IPS-NIHi11 (cell line): Measurements from ENCODE around the gene RPL37A.
A peak's percentile ranks its signal among the peaks of the same experiment; 100 is the strongest.

Experiments
- DNase-seq: peaks from one replicate; pipeline ENCODE4 v3.0.0; 2012; ENCODE audit warnings: mixed read lengths, low spot score

The RPL37A gene

DNA sequence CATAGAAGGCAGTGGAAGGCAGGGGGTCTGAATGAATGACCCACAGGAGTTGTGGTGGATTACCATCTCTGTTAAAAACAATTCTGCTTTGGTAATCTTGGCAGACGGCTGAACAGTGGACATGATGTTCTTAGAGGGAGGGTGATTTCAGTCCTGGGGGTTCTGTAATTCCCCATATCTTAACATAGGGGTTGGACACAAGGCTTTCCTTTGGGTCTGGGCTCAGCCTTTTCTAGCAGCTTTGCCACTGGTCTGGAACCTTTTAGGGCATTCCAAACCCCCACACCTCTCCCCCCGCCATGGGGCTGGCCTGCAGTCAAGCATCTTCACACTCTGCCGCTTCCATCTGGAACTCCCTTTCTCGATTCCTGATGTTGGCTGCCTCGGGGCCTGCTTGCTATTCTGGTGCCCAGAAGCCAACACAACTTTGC is 50.3 kb downstream of the RPL37A start:
- no peak for DNase-seq

DNA sequence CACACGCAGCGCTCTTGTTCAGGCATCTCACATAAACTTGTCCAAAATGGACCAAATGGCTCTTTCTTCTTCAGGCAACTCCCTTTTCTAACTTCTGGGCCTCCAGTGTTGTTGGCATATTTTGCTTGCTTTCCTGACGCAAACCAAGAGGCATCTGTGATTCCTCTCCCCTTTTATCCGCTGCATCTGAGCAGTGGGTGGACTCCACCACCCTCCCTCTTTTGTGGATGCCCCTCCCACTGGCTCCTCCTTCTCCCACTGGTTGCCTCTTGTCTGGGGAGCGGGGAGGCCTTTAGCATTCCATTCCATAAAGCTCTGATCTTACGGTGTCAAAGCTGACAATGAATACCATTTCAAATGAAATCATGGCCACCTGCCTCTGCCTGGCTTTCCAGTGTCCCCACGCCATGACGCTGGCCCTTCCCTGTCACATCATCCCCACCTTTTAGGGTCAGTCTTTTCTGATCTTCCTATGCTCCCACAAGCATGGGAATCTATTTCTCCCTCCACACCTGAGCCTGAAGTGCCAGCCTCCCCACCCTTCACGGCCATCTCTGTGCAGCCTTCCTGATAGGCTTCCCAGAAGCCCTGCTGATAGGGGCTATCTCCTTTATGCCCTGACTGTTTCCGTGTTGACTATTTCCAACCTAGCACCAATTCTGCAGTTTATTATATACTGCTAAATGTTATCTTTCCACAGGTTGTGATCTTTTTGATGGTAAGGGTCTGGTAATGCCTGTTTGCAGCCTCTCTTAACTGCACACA is 51.5 kb downstream of the RPL37A start:
- DNase-seq: peak; percentile 78

DNA sequence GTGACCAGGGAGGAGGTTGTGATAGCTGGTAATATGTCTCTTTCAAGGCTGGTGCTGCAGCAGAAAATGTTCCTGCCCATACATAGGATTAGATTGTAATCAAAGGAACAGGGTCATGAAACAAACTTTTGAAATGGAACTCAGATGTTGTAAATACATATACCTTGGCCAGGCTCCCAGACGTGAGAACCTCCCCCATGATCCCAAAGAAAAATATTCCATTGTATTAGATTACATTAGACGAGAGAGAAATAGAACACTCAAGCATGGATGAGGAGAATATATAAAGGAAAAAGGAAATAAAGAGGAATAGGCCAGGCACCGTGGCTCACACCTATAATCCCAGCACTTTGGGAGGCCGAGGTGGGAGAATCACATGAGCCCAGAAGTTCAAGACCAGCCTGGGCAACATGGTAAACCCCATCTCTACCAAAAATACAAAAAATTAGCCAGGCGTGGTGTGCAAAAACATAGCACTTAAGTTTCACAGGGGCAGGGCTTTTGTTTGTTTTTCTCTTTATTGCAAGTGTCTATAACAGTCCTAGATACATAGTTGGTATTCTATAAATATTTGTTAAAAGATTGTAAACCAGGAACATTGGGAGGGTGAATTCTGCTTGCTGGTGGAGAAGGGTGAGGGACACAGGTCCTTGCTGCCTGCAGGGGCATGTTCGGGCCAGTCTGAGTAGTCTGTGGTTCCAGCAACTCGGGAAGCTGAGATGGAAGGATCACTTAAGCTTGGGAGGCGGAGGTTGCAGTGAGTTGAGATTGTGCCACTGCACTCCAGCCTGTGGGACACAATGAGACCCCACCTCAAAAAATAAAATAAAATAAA is 52.8 kb downstream of the RPL37A start:
- no peak for DNase-seq

- no peak for DNase-seq
Observed at GRCh38 chr2:216553093-216553478, 54.4 kb downstream of the RPL37A start.
